CD4-positive, alpha-beta memory T cell (primary cell): Measurements from ENCODE around the gene ZC3H7B. TPM values are rescaled to one million over a fixed set of nuclear protein-coding genes. Genes with fewer than 3 reads are reported as not detected.
A peak's percentile ranks its signal among the peaks of the same experiment; 100 is the strongest.

Source experiments
- CTCF ChIA-PET: fragments of 350-600 bp; sonication (Branson Sonifier 250); formaldehyde crosslinking; loops from one replicate; lab custom pipeline; 2021; ENCODE audit warnings: inconsistent platforms; ENCODE audit not compliant: partially characterized antibody; lab: Charles Lee
- POLR2A ChIA-PET: fragments of 350-600 bp; sonication (Branson Sonifier 250); formaldehyde crosslinking; loops from one replicate; lab custom pipeline; 2021; ENCODE audit not compliant: partially characterized antibody; lab: Charles Lee
- DNase-seq, 5 donors: peaks; one replicate each; pipeline versions ENCODE4 v3.0.0 to v3.0.0-alpha.2; 2020 to 2022; ENCODE audit warnings: mixed read lengths in 1 of 5
- H3K27ac ChIP-seq: one replicate; pipeline ENCODE4 v1.7.0; 2013; ENCODE audit warnings: low read depth, low read length
- H3K27me3 ChIP-seq: 2 replicates; pipeline ENCODE4 v1.7.0; 2013; ENCODE audit warnings: mild to moderate bottlenecking, low read length, moderate library complexity; ENCODE audit not compliant: insufficient read depth
- H3K36me3 ChIP-seq: 2 replicates; pipeline ENCODE4 v1.7.0; 2013; ENCODE audit warnings: mild to moderate bottlenecking, low read length, moderate library complexity; ENCODE audit not compliant: insufficient read depth
- H3K4me1 ChIP-seq: 2 replicates; pipeline ENCODE4 v1.7.0; 2013; ENCODE audit warnings: mild to moderate bottlenecking, low read length, moderate library complexity; ENCODE audit not compliant: insufficient read depth
- H3K4me3 ChIP-seq, 2 donors: one replicate each; pipeline ENCODE4 v1.7.0; 2013; ENCODE audit warnings: low read length in 2 of 2, mild to moderate bottlenecking in 1 of 2
- H3K9me3 ChIP-seq, 2 donors: one replicate each; pipeline ENCODE4 v1.7.0; 2013; ENCODE audit warnings: low read length in 2 of 2, control low read depth in 1 of 2; ENCODE audit not compliant: control insufficient read depth in 1 of 2
- H3K27ac Mint-ChIP-seq, 7 donors: one replicate each; pipeline ENCODE4 v1.8.0; 2020 to 2021; ENCODE audit warnings: mixed read lengths in 7 of 7, mild to moderate bottlenecking in 6 of 7, inconsistent platforms in 3 of 7, moderate library complexity in 3 of 7
- H3K27me3 Mint-ChIP-seq, 2 donors: one replicate each; pipeline ENCODE4 v1.8.0; 2020 to 2021; ENCODE audit warnings: mixed read lengths in 2 of 2
- H3K36me3 Mint-ChIP-seq, 2 donors: one replicate each; pipeline ENCODE4 v1.8.0; 2020 to 2021; ENCODE audit warnings: mixed read lengths in 2 of 2, inconsistent platforms in 1 of 2, mild to moderate bottlenecking in 1 of 2
- H3K4me1 Mint-ChIP-seq, 4 donors: one replicate each; pipeline ENCODE4 v1.8.0; 2020 to 2021; ENCODE audit warnings: mixed read lengths in 4 of 4, mild to moderate bottlenecking in 1 of 4
- H3K4me3 Mint-ChIP-seq, 8 donors: one replicate each; pipeline ENCODE4 v1.8.0; 2020 to 2021; ENCODE audit warnings: mixed read lengths in 8 of 8, mild to moderate bottlenecking in 7 of 8, moderate library complexity in 6 of 8, inconsistent platforms in 3 of 8
- H3K9me3 Mint-ChIP-seq, 8 donors: one replicate each; pipeline ENCODE4 v1.8.0; 2020 to 2021; ENCODE audit warnings: mixed read lengths in 8 of 8, mild to moderate bottlenecking in 5 of 8, inconsistent platforms in 3 of 8, moderate library complexity in 1 of 8
- intact Hi-C: fragments of 100-400 bp; cut with micrococcal nuclease; formaldehyde crosslinking; loops from one replicate; pipeline ENCODE4 v1.15.1; 2023
- polyA plus RNA-seq, 2 donors: library from polyadenylated mRNA; unstranded; fragments of 300-500 nt; fragmentation: Illumina TruSeq; gene quantifications; one replicate each; pipeline ENCODE4 v1.2.3, GENCODE V29; 2021
- total RNA-seq, 2 experiments: library from RNA; stranded (reverse); gene quantifications; one replicate each; pipeline ENCODE4 v1.2.3, GENCODE V29; 2021

ZC3H7B gene
- total and polyA plus RNA-seq, 4 experiments from 2014 or later: 0.20 to 40.3 (median 20.5) TPM

GRCh38 chr22:41308544-41308947 is 7.2 kb downstream of the ZC3H7B start:
- Mint-ChIP-seq H3K27me3 (no peaks in the 10 kb centered on the region), H3K27ac (peak overlapping the region in 4 of 7 donors; percentile 48 to 75 (median 66)), H3K4me3 (no peak overlapping the region), H3K9me3 (no peaks in the 10 kb centered on the region), H3K4me1 (peaks cover 24 to 57% (median 34%) of the 10 kb centered on the region in 4 donors), H3K36me3 (peaks cover 6 to 27% of the 10 kb centered on the region in 2 donors)
- Histone ChIP-seq H3K9me3 (no peaks in the 10 kb centered on the region), H3K4me3 (no peak overlapping the region), H3K27me3 (no peaks in the 10 kb centered on the region), H3K4me1 (peaks cover 11% of the 10 kb centered on the region), H3K36me3 (peaks cover 5% of the 10 kb centered on the region), H3K27ac (no peak overlapping the region)
- intact Hi-C loops: no loop called here
- no peak for DNase-seq
- ChIA-PET POLR2A (interaction anchor here (1.5 kb wide), 1 partner anchor 22 kb away, joined by 7 read pairs; the partner anchor contains the start of gene RANGAP1), CTCF (no interaction called here)

DNA sequence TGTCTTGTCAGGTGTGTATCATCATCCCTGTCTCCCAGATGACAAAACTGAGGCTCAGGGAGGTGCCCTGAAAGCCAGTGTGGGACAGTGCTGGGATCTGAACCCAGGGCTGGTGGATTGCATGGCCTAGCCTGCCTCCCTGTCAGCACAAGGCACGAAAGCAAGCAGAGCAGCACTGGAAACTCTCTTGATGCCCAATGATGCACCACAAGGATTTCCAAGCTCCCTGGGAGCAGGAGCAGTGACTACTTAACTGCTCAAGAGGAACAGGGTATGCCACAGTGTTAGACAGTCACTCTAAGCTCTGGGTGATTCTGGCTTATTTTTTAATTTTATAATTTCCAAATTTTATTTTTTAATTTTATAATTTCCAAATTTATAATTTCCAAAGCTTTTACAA is 9.0 kb downstream of the ZC3H7B start:
- Histone ChIP-seq H3K9me3 (no peaks in the 10 kb centered on the region), H3K4me1 (peaks cover 4% of the 10 kb centered on the region), H3K36me3 (peaks cover 5% of the 10 kb centered on the region), H3K4me3 (no peak overlapping the region), H3K27ac (no peak overlapping the region), H3K27me3 (no peaks in the 10 kb centered on the region)
- ChIA-PET CTCF (interaction anchor here (1.0 to 1.2 kb wide), 2 partner anchors 9 to 73 kb away, joined by 3 read pairs; partner anchors contain the start of gene ZC3H7B), POLR2A (no interaction called here)
- intact Hi-C loops: no loop called here
- no peak overlapping the region for H3K4me3 Mint-ChIP-seq
- peaks cover 6 to 24% of the 10 kb centered on the region in 2 donors for H3K36me3 Mint-ChIP-seq
- no peaks in the 10 kb centered on the region for H3K27me3 Mint-ChIP-seq
- H3K9me3 Mint-ChIP-seq: no peaks in the 10 kb centered on the region
- H3K27ac Mint-ChIP-seq: no peak overlapping the region
- DNase-seq: no peak
- H3K4me1 Mint-ChIP-seq: peaks cover 18 to 42% (median 27%) of the 10 kb centered on the region in 4 donors

GRCh38 chr22:41311487-41311886 is 10.2 kb downstream of the ZC3H7B start:
- Histone ChIP-seq H3K4me3 (no peak overlapping the region), H3K36me3 (peaks cover 5% of the 10 kb centered on the region), H3K27me3 (no peaks in the 10 kb centered on the region), H3K4me1 (peaks cover 4% of the 10 kb centered on the region), H3K27ac (no peak overlapping the region), H3K9me3 (no peaks in the 10 kb centered on the region)
- peaks cover 12 to 33% (median 23%) of the 10 kb centered on the region in 4 donors for H3K4me1 Mint-ChIP-seq
- no peak for DNase-seq
- CTCF ChIA-PET: interaction anchor here (1.5 to 2.0 kb wide), 2 partner anchors 10 to 16 kb away, joined by 5 read pairs; partner anchors contain the start of gene ZC3H7B
- intact Hi-C loops: no loop called here
- H3K27ac Mint-ChIP-seq: peak overlapping the region in 4 of 7 donors; percentile 65 to 85 (median 80)
- H3K27me3 Mint-ChIP-seq: no peaks in the 10 kb centered on the region
- peak overlapping the region in 1 of 8 donors; percentile 8 for H3K4me3 Mint-ChIP-seq
- no peaks in the 10 kb centered on the region for H3K9me3 Mint-ChIP-seq
- H3K36me3 Mint-ChIP-seq: peaks cover 6 to 18% of the 10 kb centered on the region in 2 donors
- POLR2A ChIA-PET: no interaction called here

- no peak for DNase-seq
- Mint-ChIP-seq H3K27me3 (no peaks in the 10 kb centered on the region), H3K27ac (peak overlapping the region in 1 of 7 donors; percentile 69), H3K36me3 (peaks cover 3 to 9% of the 10 kb centered on the region in 2 donors), H3K9me3 (no peaks in the 10 kb centered on the region), H3K4me1 (peaks cover 9 to 11% (median 10%) of the 10 kb centered on the region in 4 donors), H3K4me3 (no peak overlapping the region)
- Histone ChIP-seq H3K27ac (no peak overlapping the region), H3K9me3 (no peaks in the 10 kb centered on the region), H3K36me3 (no peaks in the 10 kb centered on the region), H3K4me3 (no peak overlapping the region), H3K4me1 (no peaks in the 10 kb centered on the region), H3K27me3 (no peaks in the 10 kb centered on the region)
- POLR2A ChIA-PET: no interaction called here
- CTCF ChIA-PET: interaction anchor here (0.6 kb wide), 1 partner anchor 337 kb away, joined by 3 read pairs; no protein-coding TSS in a partner anchor
- intact Hi-C loops: no loop called here
Observed at GRCh38 chr22:41314821-41315220, 13.5 kb downstream of the ZC3H7B start.

DNA sequence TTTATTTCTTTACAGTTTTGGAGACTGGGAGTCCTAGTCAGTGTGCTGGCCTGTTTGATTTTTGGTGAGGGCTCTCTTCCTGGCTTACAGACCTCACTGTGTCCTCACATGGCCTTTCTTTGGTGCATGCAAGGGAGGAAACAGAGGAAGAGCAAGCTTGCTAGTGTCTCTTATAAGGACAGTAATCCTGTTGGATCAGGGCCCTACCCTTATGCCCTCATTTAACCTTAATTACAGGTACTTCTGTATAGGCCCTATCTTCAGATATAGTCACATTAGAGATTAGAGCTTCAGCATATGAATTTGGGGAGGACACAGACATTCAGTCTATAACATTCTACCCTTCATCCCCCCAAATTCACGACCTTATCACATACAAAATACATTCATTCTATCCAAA is 14.3 kb downstream of the ZC3H7B start:
- DNase-seq: no peak
- H3K4me1 ChIP-seq: no peaks in the 10 kb centered on the region
- H3K27ac ChIP-seq: no peak overlapping the region
- CTCF ChIA-PET: interaction anchor here (0.5 kb wide), 1 partner anchor 1150 kb away, joined by 3 read pairs; no protein-coding TSS in a partner anchor
- POLR2A ChIA-PET: no interaction called here
- H3K4me3 Mint-ChIP-seq: no peak overlapping the region
- peaks cover 3 to 12% of the 10 kb centered on the region in 2 donors for H3K36me3 Mint-ChIP-seq
- H3K27me3 Mint-ChIP-seq: no peaks in the 10 kb centered on the region
- intact Hi-C loops: no loop called here
- H3K36me3 ChIP-seq: no peaks in the 10 kb centered on the region
- no peak overlapping the region for H3K4me3 ChIP-seq
- no peak overlapping the region for H3K27ac Mint-ChIP-seq
- no peaks in the 10 kb centered on the region for H3K27me3 ChIP-seq
- H3K9me3 ChIP-seq: no peaks in the 10 kb centered on the region
- peaks cover 9 to 11% (median 10%) of the 10 kb centered on the region in 4 donors for H3K4me1 Mint-ChIP-seq
- H3K9me3 Mint-ChIP-seq: no peaks in the 10 kb centered on the region

DNA sequence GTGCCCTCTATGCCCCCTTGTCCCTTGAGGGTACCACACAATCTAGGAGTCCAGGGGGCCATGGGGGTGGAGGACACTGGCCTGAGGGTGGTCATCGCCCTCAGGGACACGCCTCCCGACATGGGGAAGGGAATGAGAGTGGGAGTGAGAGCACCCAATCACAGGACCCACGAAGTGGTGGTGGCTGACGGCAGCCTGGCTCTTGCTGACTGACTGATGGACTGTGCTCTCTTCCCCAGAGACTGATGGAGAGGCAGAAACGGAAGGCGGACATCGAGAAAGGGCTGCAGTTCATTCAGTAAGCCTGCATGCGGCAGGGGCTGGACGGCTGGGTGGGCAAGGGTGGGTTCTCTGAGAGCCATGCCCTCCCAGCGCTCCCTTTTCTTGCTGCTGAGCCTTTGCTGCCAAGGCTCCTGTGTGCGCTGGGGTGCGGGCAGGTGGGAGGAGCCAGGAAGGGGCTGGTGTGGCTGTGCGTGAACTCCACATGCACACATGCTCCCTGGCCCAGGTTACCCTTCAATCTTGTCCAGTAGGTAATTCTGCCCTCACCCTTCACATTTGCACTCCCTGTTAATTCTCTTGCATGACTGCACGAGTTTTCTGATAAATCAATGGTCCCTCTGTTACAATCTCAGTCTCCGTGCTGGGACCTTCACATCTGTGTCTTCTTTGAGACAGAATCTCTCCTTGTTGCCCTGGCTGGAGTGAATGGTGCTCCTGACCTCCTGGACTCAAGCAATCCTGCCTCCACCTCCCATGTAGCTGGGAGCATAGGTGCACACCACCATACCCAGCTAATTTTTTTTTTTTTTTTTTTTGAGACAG is 19.3 kb downstream of the ZC3H7B start:
- Mint-ChIP-seq H3K27me3 (no peaks in the 10 kb centered on the region), H3K27ac (peak overlapping the region in 1 of 7 donors; percentile 3), H3K9me3 (no peaks in the 10 kb centered on the region), H3K4me1 (peaks cover 3 to 6% (median 5%) of the 10 kb centered on the region in 4 donors), H3K36me3 (peaks cover 22 to 35% of the 10 kb centered on the region in 2 donors), H3K4me3 (no peak overlapping the region)
- intact Hi-C loops: no loop called here
- H3K27me3 ChIP-seq: no peaks in the 10 kb centered on the region
- H3K27ac ChIP-seq: no peak overlapping the region
- POLR2A ChIA-PET: no interaction called here
- CTCF ChIA-PET: no interaction called here
- no peaks in the 10 kb centered on the region for H3K9me3 ChIP-seq
- peaks cover 17% of the 10 kb centered on the region for H3K36me3 ChIP-seq
- H3K4me3 ChIP-seq: no peak overlapping the region
- no peak for DNase-seq
- no peaks in the 10 kb centered on the region for H3K4me1 ChIP-seq

GRCh38 chr22:41324821-41325528 is 23.6 kb downstream of the ZC3H7B start:
- no peaks in the 10 kb centered on the region for H3K9me3 Mint-ChIP-seq
- CTCF ChIA-PET: no interaction called here
- H3K27me3 Mint-ChIP-seq: no peaks in the 10 kb centered on the region
- Histone ChIP-seq H3K36me3 (peaks cover 37% of the 10 kb centered on the region), H3K4me3 (no peak overlapping the region), H3K27me3 (no peaks in the 10 kb centered on the region), H3K9me3 (no peaks in the 10 kb centered on the region), H3K4me1 (no peaks in the 10 kb centered on the region), H3K27ac (no peak overlapping the region)
- H3K4me3 Mint-ChIP-seq: no peak overlapping the region
- peaks cover 2 to 5% (median 3%) of the 10 kb centered on the region in 4 donors for H3K4me1 Mint-ChIP-seq
- H3K36me3 Mint-ChIP-seq: peaks cover 39 to 61% of the 10 kb centered on the region in 2 donors
- no peak for DNase-seq
- POLR2A ChIA-PET: interaction anchor here (0.6 kb wide), 1 partner anchor 794 kb away, joined by 3 read pairs; no protein-coding TSS in a partner anchor
- intact Hi-C loops: no loop called here
- peak overlapping the region in 2 of 7 donors; percentile 36 to 47 for H3K27ac Mint-ChIP-seq
